Osteoblast (primary cell): ENCODE measurements around the gene ABCC4. TPM values are rescaled to one million over a fixed set of nuclear protein-coding genes. Genes with fewer than 3 reads are reported as not detected.

Experiments
- DNase-seq: peaks from one replicate; pipeline ENCODE4 v3.0.0; 2011; ENCODE audit warnings: low spot score, mixed read lengths; ENCODE audit not compliant: insufficient read length; ENCODE audit errors: missing footprints
- H2AFZ ChIP-seq: 2 replicates; pipeline ENCODE4 v1.6.0; 2011; ENCODE audit warnings: mild to moderate bottlenecking, low read length
- H3K27ac ChIP-seq: 2 replicates; pipeline ENCODE4 v1.5.1; 2011; ENCODE audit warnings: mild to moderate bottlenecking, low read depth, low read length, moderate library complexity
- H3K27me3 ChIP-seq: 2 replicates; pipeline ENCODE4 v1.6.0; 2012; ENCODE audit warnings: mild to moderate bottlenecking, control low read depth, inconsistent platforms, low read length, moderate library complexity; ENCODE audit not compliant: insufficient read depth
- H3K36me3 ChIP-seq: 2 replicates; pipeline ENCODE4 v1.5.1; 2011; ENCODE audit warnings: mild to moderate bottlenecking, low read length, control low read depth, moderate library complexity; ENCODE audit not compliant: insufficient read depth
- H3K4me1 ChIP-seq: 2 replicates; pipeline ENCODE4 v1.5.1; 2011; ENCODE audit warnings: mild to moderate bottlenecking, low read length, control low read depth, moderate library complexity; ENCODE audit not compliant: insufficient read depth
- H3K4me2 ChIP-seq: 2 replicates; pipeline ENCODE4 v1.6.0; 2011; ENCODE audit warnings: mild to moderate bottlenecking, low read length; ENCODE audit not compliant: insufficient read depth
- H3K4me3 ChIP-seq: fragments of 200-600 bp; sonication (generic); 3 replicates; pipeline ENCODE4 v1.5.1; 2012; ENCODE audit warnings: mild to moderate bottlenecking, low read length, inconsistent platforms; ENCODE audit not compliant: insufficient read depth
- H3K79me2 ChIP-seq: 2 replicates; pipeline ENCODE4 v1.6.0; 2012; ENCODE audit warnings: mild to moderate bottlenecking, low read length, control low read depth, inconsistent platforms; ENCODE audit not compliant: insufficient read depth
- H3K9me3 ChIP-seq: 2 replicates; pipeline ENCODE4 v1.5.1; 2011; ENCODE audit warnings: low read depth, low read length, control low read depth
- H4K20me1 ChIP-seq: 2 replicates; pipeline ENCODE4 v1.6.0; 2012; ENCODE audit warnings: mild to moderate bottlenecking, low read length, control low read depth; ENCODE audit not compliant: insufficient read depth
- total RNA-seq: library from RNA; depleted of rRNA; stranded (reverse); fragments of >200 nt; gene quantifications from 2 replicates; pipeline ENCODE4 v1.2.3, GENCODE V29; 2012
- TF ChIP-seq, protein P1 (sequence below): IDR thresholded peaks from 2 replicates; pipeline ENCODE4 v1.5.1; 2011; ENCODE audit warnings: mild to moderate bottlenecking, low read depth, low read length, moderate library complexity; ENCODE audit errors: extremely low read depth

Gene ABCC4
- total RNA-seq, 1 donor, result 27.5 TPM

DNA sequence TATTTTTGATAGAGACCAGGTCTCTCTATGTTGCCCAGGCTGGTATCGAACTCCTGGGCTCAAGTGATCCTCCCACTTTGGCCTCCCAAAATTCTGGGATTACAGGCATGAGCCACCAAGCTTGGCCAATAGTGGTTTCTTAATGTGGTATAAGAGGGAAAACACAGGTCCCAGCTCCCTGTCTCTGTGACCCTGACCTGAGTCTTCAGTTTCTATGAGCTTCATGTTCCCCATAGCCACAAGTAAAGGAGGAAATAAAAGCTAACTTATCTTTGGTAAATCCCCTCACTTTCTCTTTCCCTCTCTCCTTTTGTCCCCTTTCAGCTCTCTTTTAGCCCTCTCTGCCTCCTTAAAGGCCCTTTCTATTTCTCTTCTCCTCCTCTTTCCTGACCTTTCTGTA lies 50.3 kb downstream of the ABCC4 start:
- H2AFZ ChIP-seq, result no peak overlapping the region
- no peak overlapping the region for H3K4me2 ChIP-seq
- no peaks in the 10 kb centered on the region for H3K79me2 ChIP-seq
- DNase-seq, result no peak
- H3K27ac ChIP-seq, result no peak overlapping the region
- H4K20me1 ChIP-seq, result peaks cover 2% of the 10 kb centered on the region
- H3K36me3 ChIP-seq, result no peaks in the 10 kb centered on the region
- H3K4me1 ChIP-seq, result peaks cover 12% of the 10 kb centered on the region
- no peaks in the 10 kb centered on the region for H3K27me3 ChIP-seq
- no peaks in the 10 kb centered on the region for H3K9me3 ChIP-seq
- TF ChIP-seq, protein P1, sequence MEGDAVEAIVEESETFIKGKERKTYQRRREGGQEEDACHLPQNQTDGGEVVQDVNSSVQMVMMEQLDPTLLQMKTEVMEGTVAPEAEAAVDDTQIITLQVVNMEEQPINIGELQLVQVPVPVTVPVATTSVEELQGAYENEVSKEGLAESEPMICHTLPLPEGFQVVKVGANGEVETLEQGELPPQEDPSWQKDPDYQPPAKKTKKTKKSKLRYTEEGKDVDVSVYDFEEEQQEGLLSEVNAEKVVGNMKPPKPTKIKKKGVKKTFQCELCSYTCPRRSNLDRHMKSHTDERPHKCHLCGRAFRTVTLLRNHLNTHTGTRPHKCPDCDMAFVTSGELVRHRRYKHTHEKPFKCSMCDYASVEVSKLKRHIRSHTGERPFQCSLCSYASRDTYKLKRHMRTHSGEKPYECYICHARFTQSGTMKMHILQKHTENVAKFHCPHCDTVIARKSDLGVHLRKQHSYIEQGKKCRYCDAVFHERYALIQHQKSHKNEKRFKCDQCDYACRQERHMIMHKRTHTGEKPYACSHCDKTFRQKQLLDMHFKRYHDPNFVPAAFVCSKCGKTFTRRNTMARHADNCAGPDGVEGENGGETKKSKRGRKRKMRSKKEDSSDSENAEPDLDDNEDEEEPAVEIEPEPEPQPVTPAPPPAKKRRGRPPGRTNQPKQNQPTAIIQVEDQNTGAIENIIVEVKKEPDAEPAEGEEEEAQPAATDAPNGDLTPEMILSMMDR, result no peak
- H3K4me3 ChIP-seq, result no peak overlapping the region

DNA sequence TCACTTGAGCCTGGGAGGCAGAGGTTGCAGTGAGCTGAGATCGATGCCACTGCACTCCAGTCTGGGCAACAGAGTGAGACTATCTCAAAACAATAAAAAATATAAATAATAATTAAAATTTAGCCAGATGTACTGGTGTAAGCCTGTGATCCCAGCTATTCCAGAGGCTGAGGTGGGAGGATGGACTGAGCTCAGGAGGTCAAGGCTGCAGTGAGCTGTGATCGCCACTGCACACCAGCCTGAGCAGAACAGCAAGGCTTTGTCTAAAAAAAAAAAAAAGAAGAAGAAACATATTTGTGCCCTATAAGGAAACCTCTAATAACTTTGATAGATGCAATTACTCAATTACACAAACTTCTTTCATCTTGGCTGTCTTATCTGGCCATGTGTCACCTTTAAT lies 52.3 kb downstream of the ABCC4 start:
- no peak for DNase-seq
- peaks cover under 1% of the 10 kb centered on the region for H3K4me1 ChIP-seq
- peaks cover 2% of the 10 kb centered on the region for H4K20me1 ChIP-seq
- H3K79me2 ChIP-seq, result no peaks in the 10 kb centered on the region
- no peak overlapping the region for H3K4me2 ChIP-seq
- TF ChIP-seq, protein P1, result no peak
- H3K36me3 ChIP-seq, result no peaks in the 10 kb centered on the region
- H2AFZ ChIP-seq, result no peak overlapping the region
- no peaks in the 10 kb centered on the region for H3K9me3 ChIP-seq
- H3K27ac ChIP-seq, result no peak overlapping the region
- H3K27me3 ChIP-seq, result no peaks in the 10 kb centered on the region
- no peak overlapping the region for H3K4me3 ChIP-seq

DNA sequence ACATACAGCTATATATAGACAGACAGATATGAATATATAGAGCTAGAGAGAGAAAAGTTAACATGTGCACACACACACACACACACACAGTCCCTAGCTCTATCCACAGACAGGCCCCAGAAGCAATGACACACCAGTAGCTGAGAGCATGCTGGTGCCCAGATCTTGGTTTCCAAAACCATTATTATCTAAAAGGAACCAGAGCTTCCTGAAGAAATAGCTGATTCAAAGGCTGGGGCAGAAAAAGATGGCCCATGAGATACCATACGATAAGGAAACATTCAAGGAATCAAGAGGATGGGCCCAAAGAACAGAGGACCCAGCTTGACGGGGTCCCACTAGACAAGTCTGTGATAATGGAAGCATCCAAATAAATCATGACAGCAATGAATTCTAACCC lies 53.4 kb downstream of the ABCC4 start:
- no peaks in the 10 kb centered on the region for H3K9me3 ChIP-seq
- DNase-seq, result no peak
- H3K36me3 ChIP-seq, result no peaks in the 10 kb centered on the region
- H4K20me1 ChIP-seq, result peaks cover 2% of the 10 kb centered on the region
- H3K4me3 ChIP-seq, result no peak overlapping the region
- H3K79me2 ChIP-seq, result no peaks in the 10 kb centered on the region
- H3K27ac ChIP-seq, result no peak overlapping the region
- H3K4me2 ChIP-seq, result no peak overlapping the region
- no peaks in the 10 kb centered on the region for H3K27me3 ChIP-seq
- no peak overlapping the region for H2AFZ ChIP-seq
- no peaks in the 10 kb centered on the region for H3K4me1 ChIP-seq
- TF ChIP-seq, protein P1, result no peak

DNA sequence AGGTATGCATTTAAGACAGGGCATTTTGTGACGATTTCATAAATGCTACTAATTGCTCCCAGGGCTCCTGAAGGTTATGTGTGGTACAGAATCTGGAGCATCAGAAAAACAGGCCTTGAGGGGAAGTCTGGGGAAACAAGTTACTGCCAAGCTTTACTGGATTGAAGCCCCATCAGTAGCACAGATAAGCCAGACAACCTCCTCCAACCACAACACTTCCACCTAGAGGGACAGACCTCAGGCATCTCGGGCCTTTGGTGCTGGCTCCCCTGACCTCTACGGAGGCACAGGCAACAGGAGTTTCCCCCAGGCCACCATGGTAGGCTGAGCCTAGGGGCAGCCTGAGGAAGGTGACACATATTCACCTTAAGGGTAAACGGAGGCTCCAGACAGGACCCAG lies 54.1 kb downstream of the ABCC4 start:
- no peak overlapping the region for H2AFZ ChIP-seq
- H3K4me3 ChIP-seq, result no peak overlapping the region
- H3K4me1 ChIP-seq, result no peaks in the 10 kb centered on the region
- no peak overlapping the region for H3K4me2 ChIP-seq
- no peaks in the 10 kb centered on the region for H3K36me3 ChIP-seq
- no peaks in the 10 kb centered on the region for H3K9me3 ChIP-seq
- TF ChIP-seq, protein P1, result no peak
- no peaks in the 10 kb centered on the region for H3K79me2 ChIP-seq
- H3K27ac ChIP-seq, result no peak overlapping the region
- no peak for DNase-seq
- H3K27me3 ChIP-seq, result no peaks in the 10 kb centered on the region
- H4K20me1 ChIP-seq, result peaks cover 2% of the 10 kb centered on the region
